ENCODE data around the gene CSNK1G3. TPM values are rescaled to one million over a fixed set of nuclear protein-coding genes. Genes with fewer than 3 reads are reported as not detected.

CSNK1G3 gene
- total RNA-seq, 1 experiment from 2014 or later = 21.6 TPM

DNA sequence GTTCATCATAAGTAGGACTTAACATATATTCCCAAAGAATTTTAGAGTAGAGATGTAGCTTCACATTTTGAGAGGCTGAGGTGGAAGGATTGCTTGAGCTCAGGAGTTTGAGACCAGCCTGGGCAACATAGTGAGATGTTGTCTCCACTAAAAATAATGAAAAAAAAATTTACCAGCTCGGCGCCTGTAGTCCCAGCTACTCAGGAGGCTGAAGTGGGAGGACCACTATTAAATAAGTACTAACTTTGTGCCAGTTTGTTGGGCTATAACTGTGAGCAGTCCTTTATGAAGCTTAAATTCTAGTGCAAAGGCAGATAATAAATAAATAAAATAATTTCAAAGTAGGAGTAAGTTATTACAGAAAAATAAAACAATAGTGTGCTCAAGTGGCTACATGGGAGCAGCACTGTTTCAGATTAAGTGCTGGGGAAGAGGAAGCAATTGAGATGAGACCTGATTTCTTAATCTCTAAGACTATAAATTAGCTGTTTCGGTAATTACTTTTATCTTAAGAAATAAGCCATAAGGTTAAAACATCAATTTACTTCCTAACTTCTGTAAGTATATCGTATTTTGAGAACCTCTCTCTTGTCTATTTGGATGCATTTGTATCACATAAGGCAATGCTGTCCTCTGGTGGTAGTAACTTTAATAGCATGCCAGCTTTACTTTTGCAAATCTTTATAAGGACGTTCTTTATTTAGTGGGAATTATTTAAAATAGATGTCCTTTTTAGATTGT lies 98.9 kb downstream of the CSNK1G3 start:
- no peaks in the 10 kb centered on the region for H3K9me3 ChIP-seq (ENCODE audit: low read length)
- no peaks in the 10 kb centered on the region for H3F3A ChIP-seq (ENCODE audit: low read length, unreplicated experiment)
- no peak overlapping the region for H3K4me3 ChIP-seq (ENCODE audit: low read length)
- CTCF ChIA-PET = interaction anchor here (0.6 to 1.5 kb wide), 2 partner anchors 68 to 187 kb away, joined by 3 to 4 read pairs; partner anchors contain the start of gene CEP120
- no peak for TF ChIP-seq EZH2 (IDR thresholded peaks at IDR 0.05; ENCODE audit: low read length, unreplicated experiment)
- TF ChIP-seq CTCF (conservative IDR thresholded peaks at IDR 0.05; ENCODE audit: low read depth, low read length) = peak; percentile 86
- H3K4me2 ChIP-seq (ENCODE audit: low read length) = no peak overlapping the region
- no TSS peak for BruUV-seq (replicated peaks)
- no peaks in the 10 kb centered on the region for H3K27me3 ChIP-seq (ENCODE audit: low read length)
- no peak overlapping the region for H3K27ac ChIP-seq (ENCODE audit: low read length)
- intact Hi-C loops (cut with micrococcal nuclease) = loop anchor here (1.0 to 10.0 kb wide), 3 partner anchors 188 to 716 kb away; partner anchors contain the start of gene CEP120
- DNase-seq = peak; percentile 68
- no peaks in the 10 kb centered on the region for H4K20me1 ChIP-seq (ENCODE audit: low read length)
- no peak overlapping the region for H3K9ac ChIP-seq (ENCODE audit: low read length)
- no peaks in the 10 kb centered on the region; the same call in 1 of the 2 replicates for H3K36me3 ChIP-seq (ENCODE audit: low read depth, low read length)
- H3K9me2 ChIP-seq (replicated peaks; ENCODE audit: low read length) = no peaks in the 10 kb centered on the region
- no peaks in the 10 kb centered on the region for H3K4me1 ChIP-seq (ENCODE audit: insufficient read depth, low read length)
- ATAC-seq = peak; percentile 45
- H3K79me2 ChIP-seq (ENCODE audit: low read length) = no peaks in the 10 kb centered on the region
- H2AFZ ChIP-seq (ENCODE audit: low read length) = no peak overlapping the region
- POLR2A ChIA-PET (ENCODE audit: unreplicated experiment) = interaction anchor here (0.6 kb wide), 1 partner anchor 227 kb away, joined by 3 read pairs; no protein-coding TSS in a partner anchor

DNA sequence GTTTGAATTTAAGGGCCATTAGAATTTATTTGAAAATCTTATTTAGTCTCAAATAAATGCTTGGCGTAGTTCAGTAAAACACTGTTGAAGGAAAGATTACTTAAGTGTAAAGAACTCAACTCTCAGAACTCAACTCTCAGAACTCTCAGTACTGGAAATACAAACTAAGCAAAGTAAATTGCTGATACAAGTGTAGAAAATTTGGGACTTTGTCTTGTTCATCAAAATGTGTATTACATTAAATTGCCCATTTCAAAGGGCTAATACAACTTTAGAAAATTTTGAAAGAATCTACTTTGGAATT lies 99.4 kb downstream of the CSNK1G3 start:
- Histone ChIP-seq H3K36me3 (ENCODE audit: low read depth, low read length) (no peaks in the 10 kb centered on the region; the same call in 1 of the 2 replicates), H4K20me1 (ENCODE audit: low read length) (no peaks in the 10 kb centered on the region), H3K27ac (ENCODE audit: low read length) (no peak overlapping the region), H3K4me2 (ENCODE audit: low read length) (no peak overlapping the region), H3K27me3 (ENCODE audit: low read length) (no peaks in the 10 kb centered on the region), H3K4me1 (ENCODE audit: insufficient read depth, low read length) (no peaks in the 10 kb centered on the region), H2AFZ (ENCODE audit: low read length) (no peak overlapping the region), H3F3A (ENCODE audit: low read length, unreplicated experiment) (no peaks in the 10 kb centered on the region), H3K9me3 (ENCODE audit: low read length) (no peaks in the 10 kb centered on the region), H3K9ac (ENCODE audit: low read length) (no peak overlapping the region), H3K79me2 (ENCODE audit: low read length) (no peaks in the 10 kb centered on the region), H3K9me2 (replicated peaks; ENCODE audit: low read length) (no peaks in the 10 kb centered on the region), H3K4me3 (ENCODE audit: low read length) (no peak overlapping the region)
- DNase-seq = no peak
- intact Hi-C loops (cut with micrococcal nuclease) = loop anchor here (1.0 to 10.0 kb wide), 3 partner anchors 189 to 717 kb away; partner anchors contain the start of gene CEP120
- ATAC-seq = no peak
- TF ChIP-seq EZH2phosphoT487 (IDR thresholded peaks at IDR 0.05; ENCODE audit: borderline replicate concordance, low read length) (no peak), CTCF (conservative IDR thresholded peaks at IDR 0.05; ENCODE audit: low read depth, low read length) (peak; percentile 2; the same call in 1 of the 2 replicates), EZH2 (IDR thresholded peaks at IDR 0.05; ENCODE audit: low read length, unreplicated experiment) (no peak)
- no TSS peak for BruUV-seq (replicated peaks)
- CTCF ChIA-PET = interaction anchor here (1.5 kb wide), 1 partner anchor 188 kb away, joined by 4 read pairs; the partner anchor contains the start of gene CEP120
- POLR2A ChIA-PET (ENCODE audit: unreplicated experiment) = no interaction called here

DNA sequence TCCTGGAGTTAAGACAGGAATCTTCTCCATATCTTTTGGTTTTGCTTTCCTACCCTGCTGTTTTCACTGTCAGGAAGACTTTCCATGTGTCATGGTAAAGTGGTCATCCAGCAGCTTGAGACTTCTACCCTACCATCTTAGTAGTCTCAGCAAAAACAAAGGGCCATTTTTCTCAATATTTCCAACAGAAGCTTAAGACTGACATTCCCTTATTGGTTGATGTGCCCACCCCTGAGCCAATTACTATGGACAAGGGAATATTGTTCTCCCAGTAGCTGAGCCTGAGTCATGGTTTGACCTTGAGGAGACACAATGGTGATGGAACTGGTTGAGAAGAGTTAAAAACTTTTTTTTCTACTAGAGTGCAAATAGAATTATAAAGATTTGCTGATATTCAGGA lies 105.6 kb downstream of the CSNK1G3 start:
- no peak for TF ChIP-seq EZH2phosphoT487 (IDR thresholded peaks at IDR 0.05; ENCODE audit: borderline replicate concordance, low read length)
- no peak for TF ChIP-seq EZH2 (IDR thresholded peaks at IDR 0.05; ENCODE audit: low read length, unreplicated experiment)
- TF ChIP-seq CTCF (conservative IDR thresholded peaks at IDR 0.05; ENCODE audit: low read depth, low read length) = no peak
- no peak overlapping the region for H3K27ac ChIP-seq (ENCODE audit: low read length)
- H3K4me3 ChIP-seq (ENCODE audit: low read length) = no peak overlapping the region
- no peaks in the 10 kb centered on the region for H4K20me1 ChIP-seq (ENCODE audit: low read length)
- no TSS peak for BruUV-seq (replicated peaks)
- no peaks in the 10 kb centered on the region for H3K79me2 ChIP-seq (ENCODE audit: low read length)
- no peaks in the 10 kb centered on the region; the same call in 1 of the 2 replicates for H3K36me3 ChIP-seq (ENCODE audit: low read depth, low read length)
- no peaks in the 10 kb centered on the region for H3F3A ChIP-seq (ENCODE audit: low read length, unreplicated experiment)
- H3K9me3 ChIP-seq (ENCODE audit: low read length) = no peaks in the 10 kb centered on the region
- H3K27me3 ChIP-seq (ENCODE audit: low read length) = no peaks in the 10 kb centered on the region
- intact Hi-C loops (cut with micrococcal nuclease) = loop anchor here (10.0 kb wide), 1 partner anchor 723 kb away; no protein-coding TSS in a partner anchor
- CTCF ChIA-PET = no interaction called here
- POLR2A ChIA-PET (ENCODE audit: unreplicated experiment) = no interaction called here
- ATAC-seq (no peak), DNase-seq (no peak)
- no peak overlapping the region for H3K4me2 ChIP-seq (ENCODE audit: low read length)
- H2AFZ ChIP-seq (ENCODE audit: low read length) = no peak overlapping the region
- no peaks in the 10 kb centered on the region for H3K4me1 ChIP-seq (ENCODE audit: insufficient read depth, low read length)
- H3K9me2 ChIP-seq (replicated peaks; ENCODE audit: low read length) = no peaks in the 10 kb centered on the region
- no peak overlapping the region for H3K9ac ChIP-seq (ENCODE audit: low read length)
